Thyroid gland (tissue), 4 donors: ENCODE measurements around the gene GH1.

ENCODE experiments used
- POLR2A ChIP-seq, 2 donors: fragments of 450-650 bp; IDR thresholded peaks; one replicate each; pipeline ENCODE4 v1.6.1; 2017; ENCODE audit warnings: antibody characterized with exemption in 2 of 2, mild to moderate bottlenecking in 2 of 2, moderate library complexity in 1 of 2
- TF ChIP-seq, protein P1 (sequence below), 6 experiments: fragments of 200-600 bp in 3 of 6; fragments of 450-650 bp in 3 of 6; sonication (generic) in 3 of 6; IDR thresholded peaks; one replicate each; pipeline ENCODE4 v1.5.1; 2016 to 2019; ENCODE audit warnings: antibody characterized with exemption in 6 of 6, mild to moderate bottlenecking in 2 of 6, inconsistent platforms in 1 of 6, moderate library complexity in 1 of 6

- TF ChIP-seq, protein P1, sequence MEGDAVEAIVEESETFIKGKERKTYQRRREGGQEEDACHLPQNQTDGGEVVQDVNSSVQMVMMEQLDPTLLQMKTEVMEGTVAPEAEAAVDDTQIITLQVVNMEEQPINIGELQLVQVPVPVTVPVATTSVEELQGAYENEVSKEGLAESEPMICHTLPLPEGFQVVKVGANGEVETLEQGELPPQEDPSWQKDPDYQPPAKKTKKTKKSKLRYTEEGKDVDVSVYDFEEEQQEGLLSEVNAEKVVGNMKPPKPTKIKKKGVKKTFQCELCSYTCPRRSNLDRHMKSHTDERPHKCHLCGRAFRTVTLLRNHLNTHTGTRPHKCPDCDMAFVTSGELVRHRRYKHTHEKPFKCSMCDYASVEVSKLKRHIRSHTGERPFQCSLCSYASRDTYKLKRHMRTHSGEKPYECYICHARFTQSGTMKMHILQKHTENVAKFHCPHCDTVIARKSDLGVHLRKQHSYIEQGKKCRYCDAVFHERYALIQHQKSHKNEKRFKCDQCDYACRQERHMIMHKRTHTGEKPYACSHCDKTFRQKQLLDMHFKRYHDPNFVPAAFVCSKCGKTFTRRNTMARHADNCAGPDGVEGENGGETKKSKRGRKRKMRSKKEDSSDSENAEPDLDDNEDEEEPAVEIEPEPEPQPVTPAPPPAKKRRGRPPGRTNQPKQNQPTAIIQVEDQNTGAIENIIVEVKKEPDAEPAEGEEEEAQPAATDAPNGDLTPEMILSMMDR (IDR thresholded peaks at IDR 0.05) = peak; percentile 25 to 65 (median 41)
- TF ChIP-seq POLR2A (IDR thresholded peaks at IDR 0.05) = no peak
Observed at GRCh38 chr17:63950940-63951907, 32.6 kb upstream of the GH1 start.
